Esophagus muscularis mucosa (tissue), 4 donors: ENCODE results near the gene KRTAP4-3.

Experiments used
- CTCF ChIP-seq, 3 experiments: fragments of 200-600 bp in 2 of 3; fragments of 450-650 bp in 1 of 3; sonication (generic) in 2 of 3; IDR thresholded peaks; one replicate each; pipeline ENCODE4 v1.5.1; 2017 to 2019; ENCODE audit warnings: antibody characterized with exemption in 3 of 3, mild to moderate bottlenecking in 2 of 3, moderate library complexity in 1 of 3
- EP300 ChIP-seq: sonication (generic); formaldehyde crosslinking; IDR thresholded peaks from one replicate; pipeline ENCODE4 v1.6.1; 2017; ENCODE audit warnings: antibody characterized with exemption
- POLR2A ChIP-seq: fragments of 450-650 bp; IDR thresholded peaks from one replicate; pipeline ENCODE4 v1.6.1; 2017; ENCODE audit warnings: antibody characterized with exemption, moderate library complexity, mild to moderate bottlenecking, low read depth

GRCh38 chr17:41163828-41164227 lies 4.2 kb downstream of the KRTAP4-3 start:
- TF ChIP-seq CTCF (IDR thresholded peaks at IDR 0.05) (no peak), POLR2A (no peak), EP300 (no peak)
